ENCODE results near the gene PAK6.

DNA sequence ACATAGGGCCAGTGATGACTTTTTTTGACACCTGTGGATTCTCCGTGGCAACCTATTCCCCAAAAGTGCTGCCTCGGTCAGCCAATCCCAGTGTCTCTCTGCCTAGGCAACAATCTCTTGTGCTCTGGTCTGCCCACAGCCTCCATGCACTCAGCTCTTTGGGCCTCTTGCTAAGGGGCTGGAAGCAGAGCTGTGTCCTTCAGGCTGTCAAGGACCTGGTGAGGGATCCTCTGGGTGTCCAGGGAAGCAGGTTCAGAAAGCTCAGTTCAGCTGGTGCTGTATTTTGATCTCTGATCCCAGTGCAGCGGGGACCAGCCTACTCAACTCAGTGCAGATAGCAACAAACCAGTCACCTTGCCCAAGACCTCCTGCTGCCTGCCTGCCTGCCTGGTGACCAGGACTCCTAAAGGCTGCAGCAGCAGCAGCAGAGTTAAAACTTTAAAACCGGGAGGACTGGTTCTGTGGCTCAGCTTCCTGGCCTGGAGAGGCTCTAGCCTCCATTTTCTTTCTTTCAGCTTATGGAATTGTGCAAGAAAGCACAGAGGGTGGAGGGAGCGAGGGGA, 6.2 kb downstream of the PAK6 start:
- TF ChIP-seq POLR2A (IDR thresholded peaks at IDR 0.05) = no peak
- TF ChIP-seq CTCF (IDR thresholded peaks at IDR 0.05) = no peak
